ENCODE measurements around the gene EPHB1. TPM values are rescaled to one million over a fixed set of nuclear protein-coding genes. Genes with fewer than 3 reads are reported as not detected.

The EPHB1 gene
- total RNA-seq, 1 experiment from 2014 or later: 0.86 TPM

GRCh38 chr3:135090020-135090717 lies 295.1 kb downstream of the EPHB1 start:
- Histone ChIP-seq H3K9me2 (ENCODE audit: insufficient read depth) (no peaks in the 10 kb centered on the region), H3K27me3 (ENCODE audit: insufficient read depth, low read length) (peaks cover 41% of the 10 kb centered on the region), H4K20me1 (ENCODE audit: insufficient read depth) (no peaks in the 10 kb centered on the region), H3K27ac (ENCODE audit: low read depth, low read length) (no peak overlapping the region), H3K4me2 (ENCODE audit: low read length) (no peak overlapping the region), H3K9ac (ENCODE audit: low read length) (no peak overlapping the region), H3K79me2 (ENCODE audit: insufficient read depth, low read length) (no peaks in the 10 kb centered on the region), H3K36me3 (ENCODE audit: control insufficient read depth in 1 of 2, insufficient read depth in 2 of 2, low read length in 2 of 2) (no peaks in the 10 kb centered on the region), H3K4me3 (replicated peaks in 1 of 2; ENCODE audit: low read depth in 1 of 2, low read length in 2 of 2) (no peak overlapping the region), H3K4me1 (ENCODE audit: control insufficient read depth in 1 of 2, insufficient read depth in 2 of 2, low read length in 2 of 2) (no peaks in the 10 kb centered on the region), H3K9me3 (ENCODE audit: control insufficient read depth in 1 of 2, insufficient read depth in 1 of 2, low read depth in 1 of 2, low read length in 2 of 2) (no peaks in the 10 kb centered on the region), H2AFZ (ENCODE audit: low read depth, low read length, poor library complexity, severe bottlenecking) (no peak overlapping the region)
- TF ChIP-seq POLR2A (IDR thresholded peaks at IDR 0.05; ENCODE audit: borderline replicate concordance, extremely low read depth, insufficient read depth, insufficient read length) (no peak), ZBTB33 (IDR thresholded peaks at IDR 0.05; ENCODE audit: extremely low read depth, insufficient replicate concordance, low read length) (no peak), JUND (IDR thresholded peaks at IDR 0.05) (no peak), EGR1 (IDR thresholded peaks at IDR 0.05; ENCODE audit: low read depth) (no peak), SIN3A (IDR thresholded peaks at IDR 0.05; ENCODE audit: low read depth) (no peak), RAD21 (IDR thresholded peaks at IDR 0.05; ENCODE audit: low read depth) (no peak), CBX3 (IDR thresholded peaks at IDR 0.05; ENCODE audit: low read depth) (no peak), FOSL1 (IDR thresholded peaks at IDR 0.05; ENCODE audit: low read depth) (no peak)
- CTCF ChIA-PET: no interaction called here
- BruUV-seq (replicated peaks): no TSS peak
- RAD21 ChIA-PET (ENCODE audit: low non-redundant PET in 1 of 2, low total read pairs in 2 of 2, uncharacterized antibody in 2 of 2, unreplicated experiment in 2 of 2): no interaction called here
- DNase-seq (ENCODE audit: low read depth, low spot score): no peak
- POLR2A ChIA-PET: no interaction called here
- ATAC-seq: no peak
- intact Hi-C loops (cut with micrococcal nuclease): no loop called here

GRCh38 chr3:135091946-135092345 lies 296.9 kb downstream of the EPHB1 start:
- H4K20me1 ChIP-seq (ENCODE audit: insufficient read depth): no peaks in the 10 kb centered on the region
- ChIA-PET RAD21 (ENCODE audit: low non-redundant PET in 1 of 2, low total read pairs in 2 of 2, uncharacterized antibody in 2 of 2, unreplicated experiment in 2 of 2) (no interaction called here), POLR2A (no interaction called here), CTCF (no interaction called here)
- H3K27ac ChIP-seq (ENCODE audit: low read depth, low read length): no peak overlapping the region
- H3K9me3 ChIP-seq (ENCODE audit: control insufficient read depth in 1 of 2, insufficient read depth in 1 of 2, low read depth in 1 of 2, low read length in 2 of 2): no peaks in the 10 kb centered on the region
- no peak overlapping the region for H2AFZ ChIP-seq (ENCODE audit: low read depth, low read length, poor library complexity, severe bottlenecking)
- DNase-seq (ENCODE audit: low read depth, low spot score): no peak
- intact Hi-C loops (cut with micrococcal nuclease): no loop called here
- BruUV-seq (replicated peaks): no TSS peak
- H3K36me3 ChIP-seq (ENCODE audit: control insufficient read depth in 1 of 2, insufficient read depth in 2 of 2, low read length in 2 of 2): no peaks in the 10 kb centered on the region
- H3K4me1 ChIP-seq (ENCODE audit: control insufficient read depth in 1 of 2, insufficient read depth in 2 of 2, low read length in 2 of 2): no peaks in the 10 kb centered on the region
- ATAC-seq: no peak
- no peak overlapping the region for H3K4me2 ChIP-seq (ENCODE audit: low read length)
- H3K27me3 ChIP-seq (ENCODE audit: insufficient read depth, low read length): peaks cover 37% of the 10 kb centered on the region
- H3K9ac ChIP-seq (ENCODE audit: low read length): no peak overlapping the region
- no peaks in the 10 kb centered on the region for H3K79me2 ChIP-seq (ENCODE audit: insufficient read depth, low read length)
- H3K4me3 ChIP-seq (replicated peaks in 1 of 2; ENCODE audit: low read depth in 1 of 2, low read length in 2 of 2): no peak overlapping the region
- no peaks in the 10 kb centered on the region for H3K9me2 ChIP-seq (ENCODE audit: insufficient read depth)
- TF ChIP-seq EZH2 (IDR thresholded peaks at IDR 0.05): no peak
- TF ChIP-seq CTCF (IDR thresholded peaks at IDR 0.05 in 2 of 3, conservative IDR thresholded peaks at IDR 0.05 in 1 of 3; ENCODE audit: borderline replicate concordance in 1 of 3, insufficient read depth in 1 of 3, low read depth in 2 of 3, low read length in 2 of 3): no peak
- no peak for TF ChIP-seq ZBTB33 (IDR thresholded peaks at IDR 0.05; ENCODE audit: extremely low read depth, insufficient replicate concordance, low read length)
- TF ChIP-seq TCF7L2 (IDR thresholded peaks at IDR 0.05; ENCODE audit: borderline replicate concordance, extremely low read depth, insufficient read depth, insufficient read length): no peak
- TF ChIP-seq JUND (IDR thresholded peaks at IDR 0.05): no peak
- no peak for TF ChIP-seq POLR2AphosphoS5 (IDR thresholded peaks at IDR 0.05; ENCODE audit: low read depth, low read length)
- no peak for TF ChIP-seq POLR2A (IDR thresholded peaks at IDR 0.05; ENCODE audit: borderline replicate concordance, extremely low read depth, insufficient read depth, insufficient read length)
- TF ChIP-seq EZH2phosphoT487 (IDR thresholded peaks at IDR 0.05; ENCODE audit: borderline replicate concordance): no peak

Measured in HCT116 (cell line).